Activated CD4-positive, alpha-beta T cell treated with anti-CD3 and anti-CD28 coated beads for 24 hours (primary cell): ENCODE results near the gene GLG1.
A peak's percentile ranks its signal among the peaks of the same experiment; 100 is the strongest.

Experiments used
- DNase-seq, 2 donors: peaks; one replicate each; pipeline ENCODE4 v3.0.0-alpha.2; 2020; ENCODE audit warnings: low read depth in 2 of 2

Gene GLG1

DNA sequence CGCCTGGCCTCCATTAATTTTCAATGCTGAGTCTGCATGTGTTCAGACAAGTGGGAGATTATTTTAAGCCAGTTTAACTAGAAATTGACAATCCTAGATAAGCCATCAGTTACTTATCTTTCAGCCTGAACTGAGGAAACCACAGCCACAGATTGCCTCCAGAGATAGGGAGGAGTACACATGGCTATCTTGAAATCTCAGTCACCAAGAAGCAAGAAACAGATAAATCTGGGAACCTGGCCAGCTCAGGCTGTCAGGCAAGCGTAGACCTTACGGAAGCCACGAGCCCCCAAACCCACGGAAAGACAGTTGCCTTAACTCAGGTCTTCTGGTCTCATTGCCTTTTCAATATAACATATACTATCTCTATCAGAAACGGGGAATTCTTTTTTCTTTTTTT is 2.0 kb upstream of the GLG1 start:
- no peak for DNase-seq

DNA sequence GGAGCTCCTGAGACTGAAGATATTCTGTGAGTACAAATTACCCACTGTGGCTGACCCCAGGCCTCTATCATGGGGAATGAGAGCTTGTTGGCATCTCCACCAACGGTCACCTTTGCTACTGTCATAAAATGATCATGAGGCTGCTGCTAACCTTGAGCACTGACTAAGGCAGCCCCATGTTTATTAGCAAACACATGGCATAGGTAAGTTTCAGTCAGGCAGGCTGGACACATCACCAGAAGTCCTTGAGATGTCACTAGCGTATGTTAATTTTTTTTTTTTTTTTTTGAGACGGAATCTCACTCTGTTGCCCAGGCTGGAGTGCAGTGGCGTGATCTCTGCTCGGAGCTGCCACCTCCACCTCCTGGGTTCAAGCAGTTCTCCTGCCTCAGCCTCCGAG is 1.5 kb upstream of the GLG1 start:
- no peak for DNase-seq

GRCh38 chr16:74607962-74608356 is 1.0 kb upstream of the GLG1 start:
- no peak for DNase-seq

GRCh38 chr16:74607310-74607961 is 522 bp upstream of the GLG1 start:
- DNase-seq, result no peak

GRCh38 chr16:74605746-74606520 is 981 bp downstream of the GLG1 start:
- DNase-seq, result no peak

DNA sequence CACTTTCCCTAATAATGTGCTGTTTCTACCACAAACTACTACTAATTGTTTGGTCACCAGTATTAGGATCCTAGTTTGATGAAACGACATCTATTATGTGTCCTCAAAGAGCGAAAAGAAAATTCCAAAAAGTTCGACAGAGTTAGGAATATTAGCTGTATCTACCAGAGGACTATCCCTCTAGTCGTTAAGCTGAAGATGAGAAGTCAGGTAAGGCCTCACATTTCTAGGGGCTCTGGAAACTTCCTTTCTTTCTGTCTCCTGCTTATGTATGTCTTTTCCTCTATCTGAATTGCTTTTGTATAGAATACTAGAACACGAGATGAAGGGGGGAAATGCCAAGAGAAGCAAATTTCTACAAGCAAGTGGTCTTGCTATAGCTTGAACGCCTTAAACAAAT is 1.6 kb downstream of the GLG1 start:
- DNase-seq, result no peak

DNA sequence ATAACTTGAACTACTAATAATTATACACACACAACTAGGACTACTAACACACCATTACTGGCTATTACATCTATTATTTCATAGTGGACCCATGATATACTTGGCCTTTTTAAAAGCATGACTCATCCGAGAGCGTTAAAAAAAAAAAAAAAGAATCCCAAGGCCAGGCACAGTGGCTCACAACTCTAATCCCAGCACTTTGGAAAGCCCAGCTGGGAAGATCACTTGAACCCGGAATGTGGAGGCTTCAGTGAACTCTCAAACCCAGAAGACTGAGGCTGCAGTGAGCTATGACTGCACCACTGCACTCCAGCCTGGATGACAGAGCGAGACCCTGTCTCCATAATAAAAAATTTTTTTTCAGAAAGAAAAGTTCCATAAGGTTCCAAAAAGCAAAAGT is 3.1 kb downstream of the GLG1 start:
- DNase-seq, result no peak

DNA sequence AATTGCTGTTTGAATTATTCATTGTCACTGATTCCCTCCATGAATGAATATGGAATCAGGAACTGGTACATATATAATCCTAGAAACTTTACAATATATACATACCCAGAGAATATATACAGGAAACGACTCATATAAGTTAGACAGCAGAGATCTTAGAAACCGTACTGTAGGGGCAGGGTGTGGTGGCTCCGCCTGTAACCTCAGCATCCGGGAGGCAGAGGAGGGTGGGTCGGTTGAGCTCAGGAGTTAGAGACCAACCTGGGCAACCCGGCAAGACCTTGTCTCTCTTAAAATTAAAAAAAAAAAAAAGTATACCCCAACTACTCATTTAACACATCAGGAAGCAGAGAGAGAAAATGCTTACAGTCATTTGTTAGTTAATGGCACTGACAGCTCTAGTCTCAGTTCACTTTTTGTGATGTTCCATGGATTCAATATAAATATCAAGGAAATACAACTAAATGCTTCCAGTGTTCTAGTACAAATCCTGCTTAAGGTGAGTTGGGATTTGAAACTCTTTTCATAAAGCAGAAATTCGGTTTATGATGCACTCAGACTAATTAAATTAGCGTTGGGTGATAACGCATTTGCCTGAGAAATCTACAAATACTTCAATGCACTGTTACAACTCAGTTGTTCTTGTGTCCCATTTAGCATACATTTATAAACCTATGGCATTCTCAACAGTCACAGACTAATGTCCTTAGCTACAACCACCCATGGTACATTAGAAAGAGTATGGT is 5.6 kb downstream of the GLG1 start:
- DNase-seq, result peak in 1 of 2 donors; percentile 37

GRCh38 chr16:74596586-74596985 is 10.3 kb downstream of the GLG1 start:
- no peak for DNase-seq

DNA sequence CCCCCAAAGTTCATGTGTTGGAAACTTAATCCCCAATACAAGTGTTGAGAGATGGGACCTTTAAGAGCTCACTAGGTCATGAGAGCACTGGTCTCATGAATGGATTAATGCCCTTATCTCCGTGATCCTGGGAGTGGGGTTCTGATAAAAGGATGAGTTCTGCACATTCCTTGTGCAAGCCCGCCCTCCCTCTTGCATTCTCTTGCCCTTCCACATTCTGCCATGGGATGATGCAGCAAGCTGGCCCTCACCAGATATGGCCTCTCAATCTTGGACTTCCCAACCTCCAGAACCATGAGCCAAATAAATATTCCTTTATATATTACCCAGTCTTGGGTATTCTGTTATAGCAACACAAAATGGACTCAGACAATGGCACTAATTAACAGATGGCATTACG is 14.1 kb downstream of the GLG1 start:
- DNase-seq, result no peak

GRCh38 chr16:74591876-74592650 is 14.9 kb downstream of the GLG1 start:
- no peak for DNase-seq

GRCh38 chr16:74586948-74587347 is 20.0 kb downstream of the GLG1 start:
- DNase-seq, result no peak

DNA sequence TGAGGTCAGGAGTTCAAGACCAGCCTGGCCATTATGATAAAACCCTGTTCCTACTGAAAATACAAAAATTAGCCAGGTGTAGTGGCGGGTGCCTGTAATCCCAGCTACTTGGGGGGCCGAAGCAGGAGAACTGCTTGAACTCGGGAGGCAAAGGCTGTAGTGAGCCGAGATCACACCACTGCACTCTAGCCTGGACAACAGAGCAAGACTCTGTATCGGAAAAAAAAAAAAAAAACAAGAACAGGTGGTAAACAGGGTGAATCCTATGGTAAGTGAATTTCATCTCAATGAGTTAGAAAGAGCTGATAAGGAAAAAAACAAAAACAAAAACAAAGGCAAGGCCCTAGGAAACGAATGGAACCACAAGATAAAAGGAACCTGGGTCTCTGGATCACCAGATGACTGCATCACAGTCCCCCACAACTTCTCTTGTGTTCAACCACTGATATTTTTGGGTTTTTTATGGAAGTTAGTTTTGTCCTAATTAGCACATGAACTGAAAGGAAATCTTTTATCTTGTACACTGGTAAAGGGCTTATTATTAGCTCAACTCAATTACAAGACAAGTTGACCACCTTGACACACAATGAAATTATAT is 21.0 kb downstream of the GLG1 start:
- no peak for DNase-seq

DNA sequence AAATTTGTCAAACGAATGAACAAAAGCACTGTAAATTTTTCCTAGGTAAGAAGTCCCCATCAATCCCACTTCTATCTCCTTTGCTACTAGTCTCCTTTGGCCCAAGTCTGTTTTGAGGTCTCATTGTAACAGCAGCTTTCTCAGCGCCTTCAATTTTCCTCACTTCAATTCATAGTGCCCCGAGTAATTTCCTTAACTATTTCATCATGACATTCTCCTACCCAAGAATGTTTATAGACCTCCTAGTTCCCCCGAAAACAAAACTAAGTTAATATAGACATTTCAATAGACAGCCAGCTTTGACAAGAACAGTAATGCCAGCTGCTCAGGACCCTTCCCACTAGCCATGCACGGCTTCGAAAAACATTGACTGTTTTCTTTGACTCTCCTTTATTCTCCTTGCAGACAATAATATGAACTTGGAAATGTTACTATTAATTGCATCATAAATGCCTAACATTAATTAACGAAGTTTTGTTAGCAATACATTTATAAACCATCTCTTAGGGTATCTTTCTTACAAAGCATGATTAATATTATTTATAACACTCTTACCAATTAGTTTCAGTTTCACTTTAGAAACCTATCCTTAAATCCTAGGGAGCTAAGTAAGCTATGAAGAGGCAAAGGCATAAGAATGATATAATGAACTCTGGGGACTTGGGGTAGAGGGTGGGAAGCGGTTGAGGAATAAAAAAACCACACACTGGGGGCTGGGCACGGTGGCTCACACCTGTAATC is 22.8 kb downstream of the GLG1 start:
- DNase-seq, result no peak

- DNase-seq, result no peak
Measured at GRCh38 chr16:74582970-74583369, 23.9 kb downstream of the GLG1 start.

DNA sequence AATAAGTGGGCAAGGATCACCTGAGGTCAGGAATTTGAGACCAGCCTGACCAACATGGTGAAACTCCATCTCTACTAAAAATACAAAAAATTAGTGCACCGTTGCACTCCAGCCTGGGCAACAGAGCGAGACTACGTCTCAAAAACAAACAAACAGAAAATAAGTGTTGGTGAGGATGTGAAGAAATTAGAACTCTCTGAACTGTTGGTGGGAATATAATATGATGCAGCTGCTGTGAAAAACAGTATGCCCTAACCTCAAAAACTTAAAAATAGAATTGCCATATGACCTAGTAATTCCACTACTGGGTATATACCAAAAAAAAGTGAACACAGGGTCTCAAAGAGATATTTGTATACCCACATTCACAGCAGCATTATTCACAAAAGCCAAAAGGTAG is 26.1 kb downstream of the GLG1 start:
- DNase-seq, result no peak

DNA sequence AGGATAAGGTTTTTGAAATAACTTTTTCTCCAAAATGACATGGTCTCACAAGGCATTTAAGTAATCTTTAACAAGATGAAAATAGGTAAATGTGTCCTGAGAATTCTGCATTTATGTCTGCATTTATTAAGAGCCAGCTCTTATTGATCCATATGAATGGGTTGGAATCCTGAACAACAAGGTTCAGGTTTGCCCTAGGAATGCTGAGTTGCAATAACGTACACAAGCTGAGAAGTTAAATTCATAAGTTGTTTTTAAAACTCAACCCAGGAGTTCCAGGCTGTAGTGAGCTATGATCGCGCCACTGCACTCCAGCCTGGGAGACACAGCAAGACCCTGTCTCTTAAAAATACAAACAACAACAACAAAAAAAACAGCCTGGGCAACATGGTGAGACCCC is 28.1 kb downstream of the GLG1 start:
- DNase-seq, result no peak

- no peak for DNase-seq
Measured at GRCh38 chr16:74578433-74578832, 28.5 kb downstream of the GLG1 start.

DNA sequence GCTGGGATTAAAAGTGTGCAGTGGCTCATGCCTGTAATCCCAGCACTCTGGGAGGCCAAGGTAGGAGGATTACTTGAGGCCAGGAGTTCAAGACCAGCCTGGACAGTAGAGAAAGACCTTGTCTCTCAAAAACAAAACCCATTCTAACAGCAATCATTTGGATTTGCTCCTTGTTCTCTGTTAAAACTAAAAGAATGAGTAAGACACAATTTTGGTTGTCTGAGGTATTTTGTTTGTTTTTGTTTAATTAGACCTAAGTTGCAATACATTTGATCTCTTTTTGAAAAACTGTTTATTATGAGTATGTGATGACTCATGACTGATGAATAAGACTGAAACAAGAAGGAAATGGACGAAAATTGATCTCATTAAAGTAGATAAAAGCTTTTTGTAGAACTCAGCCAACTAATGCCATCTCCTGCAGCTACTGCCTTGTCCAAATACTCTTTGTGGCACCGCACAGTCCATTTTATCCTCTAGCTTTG is 29.0 kb downstream of the GLG1 start:
- no peak for DNase-seq

- DNase-seq, result no peak
Measured at GRCh38 chr16:74575807-74576643, 30.9 kb downstream of the GLG1 start.
